ENCODE measurements around the gene MRC2.

DNA sequence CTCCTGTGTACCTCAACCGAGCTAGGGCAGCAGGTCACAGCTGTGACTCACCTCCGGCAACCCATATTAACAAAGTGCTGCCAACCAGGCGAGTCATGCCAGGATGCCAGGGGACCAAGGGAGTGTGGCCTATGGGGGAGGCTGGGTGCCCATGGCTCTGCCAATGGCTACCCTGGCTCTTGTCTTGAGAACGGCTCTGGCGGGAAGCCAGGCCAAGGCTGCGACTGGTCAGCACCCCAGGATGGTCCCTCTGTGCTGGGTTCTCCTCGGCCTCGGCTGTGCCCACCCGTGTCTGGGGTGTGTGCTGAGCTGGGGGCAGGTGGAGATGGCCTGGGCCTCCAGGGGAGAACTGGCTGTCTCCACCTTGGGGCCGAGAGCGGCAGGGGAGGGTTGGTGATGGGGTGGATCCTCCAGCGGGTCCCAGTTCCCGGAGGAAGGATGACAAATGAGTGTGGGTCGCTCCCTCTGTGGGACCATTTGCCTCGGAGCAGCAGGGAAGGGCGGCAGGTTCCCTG, 75.8 kb downstream of the MRC2 start:
- TF ChIP-seq, protein P1, sequence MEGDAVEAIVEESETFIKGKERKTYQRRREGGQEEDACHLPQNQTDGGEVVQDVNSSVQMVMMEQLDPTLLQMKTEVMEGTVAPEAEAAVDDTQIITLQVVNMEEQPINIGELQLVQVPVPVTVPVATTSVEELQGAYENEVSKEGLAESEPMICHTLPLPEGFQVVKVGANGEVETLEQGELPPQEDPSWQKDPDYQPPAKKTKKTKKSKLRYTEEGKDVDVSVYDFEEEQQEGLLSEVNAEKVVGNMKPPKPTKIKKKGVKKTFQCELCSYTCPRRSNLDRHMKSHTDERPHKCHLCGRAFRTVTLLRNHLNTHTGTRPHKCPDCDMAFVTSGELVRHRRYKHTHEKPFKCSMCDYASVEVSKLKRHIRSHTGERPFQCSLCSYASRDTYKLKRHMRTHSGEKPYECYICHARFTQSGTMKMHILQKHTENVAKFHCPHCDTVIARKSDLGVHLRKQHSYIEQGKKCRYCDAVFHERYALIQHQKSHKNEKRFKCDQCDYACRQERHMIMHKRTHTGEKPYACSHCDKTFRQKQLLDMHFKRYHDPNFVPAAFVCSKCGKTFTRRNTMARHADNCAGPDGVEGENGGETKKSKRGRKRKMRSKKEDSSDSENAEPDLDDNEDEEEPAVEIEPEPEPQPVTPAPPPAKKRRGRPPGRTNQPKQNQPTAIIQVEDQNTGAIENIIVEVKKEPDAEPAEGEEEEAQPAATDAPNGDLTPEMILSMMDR (IDR thresholded peaks at IDR 0.05), result no peak
- no peak for TF ChIP-seq POLR2A (IDR thresholded peaks at IDR 0.05)
